SU-DHL-6 (cell line): Measurements from ENCODE around the gene DEPDC4.
"Not testable (repeated sequence)": the region's sequence is repeated elsewhere in the genome, so short reads cannot be mapped to it uniquely, and the experiment has no call there.

Experiments
- H2AFZ ChIP-seq: fragments of 200-600 bp; sonication (generic); 2 replicates; pipeline ENCODE4 v1.6.1; 2014; ENCODE audit warnings: low read depth, mild to moderate bottlenecking, moderate library complexity, mixed read lengths, antibody characterized with exemption, low read length; ENCODE audit not compliant: severe bottlenecking
- H3F3A ChIP-seq: fragments of 200-600 bp; shearing (Covaris generic); 2 replicates; pipeline ENCODE4 v1.6.0; 2016; ENCODE audit warnings: antibody characterized with exemption, mild to moderate bottlenecking; ENCODE audit not compliant: insufficient read depth
- H3K27ac ChIP-seq: fragments of 200-600 bp; sonication (generic); 2 replicates; pipeline ENCODE4 v1.5.1; 2016; ENCODE audit warnings: low read depth, mild to moderate bottlenecking, low read length, moderate library complexity, mixed read lengths
- H3K27me3 ChIP-seq: fragments of 200-600 bp; sonication (generic), shearing (Covaris generic); 2 replicates; pipeline ENCODE4 v1.6.0; 2014; ENCODE audit warnings: mild to moderate bottlenecking, low read length
- H3K36me3 ChIP-seq: fragments of 200-600 bp; sonication (generic); 2 replicates; pipeline ENCODE4 v1.6.1; 2014; ENCODE audit warnings: mild to moderate bottlenecking, low read length, mixed read lengths
- H3K4me2 ChIP-seq: fragments of 300-600, 200-600 bp; shearing (Covaris generic), sonication (generic); 2 replicates; pipeline ENCODE4 v1.6.0; 2014; ENCODE audit warnings: low read length, low read depth, mild to moderate bottlenecking; ENCODE audit not compliant: poor library complexity, severe bottlenecking
- H3K4me3 ChIP-seq: fragments of 200-600 bp; sonication (generic); 2 replicates; pipeline ENCODE4 v1.5.1; 2014; ENCODE audit warnings: antibody characterized with exemption, low read length, mild to moderate bottlenecking, mixed read lengths; ENCODE audit not compliant: insufficient read depth, poor library complexity, severe bottlenecking
- H3K79me2 ChIP-seq: fragments of 200-600 bp; sonication (generic); 2 replicates; pipeline ENCODE4 v1.6.1; 2014; ENCODE audit warnings: mild to moderate bottlenecking, low read length, moderate library complexity; ENCODE audit not compliant: insufficient read depth
- H3K9ac ChIP-seq: fragments of 200-600 bp; sonication (generic); 2 replicates; pipeline ENCODE4 v1.7.0; 2014; ENCODE audit warnings: mild to moderate bottlenecking, low read length
- H3K9me2 ChIP-seq: fragments of 200-600 bp; sonication (generic); replicated peaks from 2 replicates; pipeline ENCODE4 v1.6.1; 2014; ENCODE audit warnings: low read length; ENCODE audit not compliant: insufficient read depth
- H3K9me3 ChIP-seq: fragments of 200-600 bp; sonication (generic); 2 replicates; pipeline ENCODE4 v1.6.1; 2014; ENCODE audit warnings: low read length, mixed read lengths; ENCODE audit not compliant: insufficient read depth
- H4K20me1 ChIP-seq: fragments of 200-600 bp; sonication (generic); 2 replicates; pipeline ENCODE4 v1.6.1; 2014; ENCODE audit warnings: low read depth, mild to moderate bottlenecking, antibody characterized with exemption, low read length, moderate library complexity, mixed read lengths
- EZH2phosphoT487 ChIP-seq: fragments of 200-600 bp; sonication (generic), shearing (Covaris generic); conservative IDR thresholded peaks from 2 replicates; pipeline ENCODE4 v1.6.1; 2018; ENCODE audit warnings: mild to moderate bottlenecking, antibody characterized with exemption, low read length, moderate library complexity, mixed read lengths
- TF ChIP-seq, protein P1 (sequence below): fragments of 200-600 bp; sonication (generic); IDR thresholded peaks from one replicate; pipeline ENCODE4 v1.5.1; 2017; ENCODE audit warnings: antibody characterized with exemption, mild to moderate bottlenecking, low read length, moderate library complexity; ENCODE audit not compliant: insufficient read depth, poor library complexity, severe bottlenecking

DEPDC4 gene

DNA sequence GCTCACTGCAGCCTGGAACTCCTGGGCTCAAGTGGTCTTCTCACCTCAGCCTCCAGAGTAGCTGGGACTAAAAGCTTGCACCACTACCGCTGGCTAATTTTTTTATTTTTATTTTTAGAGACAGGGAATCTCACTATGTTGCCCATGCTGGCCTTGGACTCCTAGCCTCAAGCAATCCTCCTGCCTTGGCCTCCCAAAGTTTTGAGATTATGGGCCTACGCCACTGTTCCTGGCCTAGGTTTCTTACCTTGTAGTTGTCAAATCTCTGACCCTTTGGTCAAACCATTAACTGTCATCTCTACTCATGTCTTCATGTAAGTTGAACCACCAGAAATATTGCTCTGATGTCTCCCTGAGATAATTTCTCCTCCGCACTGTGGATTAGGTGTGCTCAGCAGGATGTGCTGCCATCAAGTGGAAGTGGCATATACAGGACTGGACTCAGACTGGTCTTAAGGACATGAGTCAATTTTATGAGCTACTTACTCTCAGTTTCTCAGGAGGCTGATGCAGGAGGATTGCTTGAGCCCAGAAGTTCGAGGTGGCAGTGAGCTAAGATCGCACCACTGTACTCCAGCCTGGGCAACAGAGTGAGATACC lies 37.7 kb downstream of the DEPDC4 start:
- no peak overlapping the region for H2AFZ ChIP-seq
- H3K27me3 ChIP-seq: no peaks in the 10 kb centered on the region
- no peaks in the 10 kb centered on the region for H3K9me2 ChIP-seq
- H3K27ac ChIP-seq: no peak overlapping the region
- no peak overlapping the region for H3K4me2 ChIP-seq
- no peak overlapping the region for H3K9ac ChIP-seq
- no peaks in the 10 kb centered on the region for H4K20me1 ChIP-seq
- no peak for TF ChIP-seq EZH2phosphoT487
- TF ChIP-seq, protein P1, sequence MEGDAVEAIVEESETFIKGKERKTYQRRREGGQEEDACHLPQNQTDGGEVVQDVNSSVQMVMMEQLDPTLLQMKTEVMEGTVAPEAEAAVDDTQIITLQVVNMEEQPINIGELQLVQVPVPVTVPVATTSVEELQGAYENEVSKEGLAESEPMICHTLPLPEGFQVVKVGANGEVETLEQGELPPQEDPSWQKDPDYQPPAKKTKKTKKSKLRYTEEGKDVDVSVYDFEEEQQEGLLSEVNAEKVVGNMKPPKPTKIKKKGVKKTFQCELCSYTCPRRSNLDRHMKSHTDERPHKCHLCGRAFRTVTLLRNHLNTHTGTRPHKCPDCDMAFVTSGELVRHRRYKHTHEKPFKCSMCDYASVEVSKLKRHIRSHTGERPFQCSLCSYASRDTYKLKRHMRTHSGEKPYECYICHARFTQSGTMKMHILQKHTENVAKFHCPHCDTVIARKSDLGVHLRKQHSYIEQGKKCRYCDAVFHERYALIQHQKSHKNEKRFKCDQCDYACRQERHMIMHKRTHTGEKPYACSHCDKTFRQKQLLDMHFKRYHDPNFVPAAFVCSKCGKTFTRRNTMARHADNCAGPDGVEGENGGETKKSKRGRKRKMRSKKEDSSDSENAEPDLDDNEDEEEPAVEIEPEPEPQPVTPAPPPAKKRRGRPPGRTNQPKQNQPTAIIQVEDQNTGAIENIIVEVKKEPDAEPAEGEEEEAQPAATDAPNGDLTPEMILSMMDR: no peak
- H3K36me3 ChIP-seq: peaks cover 1% of the 10 kb centered on the region; the same call in 1 of the 2 replicates
- H3K9me3 ChIP-seq: no peaks in the 10 kb centered on the region
- no peaks in the 10 kb centered on the region for H3F3A ChIP-seq
- no peaks in the 10 kb centered on the region for H3K79me2 ChIP-seq
- H3K4me3 ChIP-seq: no peak overlapping the region

DNA sequence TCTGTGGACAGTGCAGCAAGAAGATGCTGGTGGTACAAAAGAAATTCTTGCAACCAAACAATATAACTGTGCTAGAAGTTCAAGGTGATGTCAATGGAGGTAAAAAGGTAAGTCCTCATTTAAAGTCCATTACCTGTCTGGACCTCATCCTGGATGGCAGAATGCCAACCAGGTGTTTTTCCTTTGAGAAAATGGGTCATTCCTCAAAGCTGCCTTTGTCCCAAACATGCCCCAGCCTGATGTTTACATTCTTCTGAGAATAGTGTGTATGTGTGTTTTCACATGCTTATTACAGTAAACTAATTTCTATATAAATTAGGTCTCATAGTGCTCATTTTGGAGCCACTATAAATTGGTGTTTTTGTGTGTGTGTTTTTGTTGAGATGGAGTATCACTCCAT lies 41.4 kb downstream of the DEPDC4 start:
- Histone ChIP-seq H3F3A (no peaks in the 10 kb centered on the region), H3K9ac (no peak overlapping the region), H3K4me3 (no peak overlapping the region), H3K36me3 (peaks cover 13% of the 10 kb centered on the region; the same call in 1 of the 2 replicates), H4K20me1 (no peaks in the 10 kb centered on the region), H3K27me3 (no peaks in the 10 kb centered on the region), H3K27ac (no peak overlapping the region), H3K9me3 (no peaks in the 10 kb centered on the region), H3K4me2 (no peak overlapping the region), H2AFZ (no peak overlapping the region), H3K79me2 (no peaks in the 10 kb centered on the region), H3K9me2 (no peaks in the 10 kb centered on the region)
- TF ChIP-seq EZH2phosphoT487: no peak
- TF ChIP-seq, protein P1: no peak

DNA sequence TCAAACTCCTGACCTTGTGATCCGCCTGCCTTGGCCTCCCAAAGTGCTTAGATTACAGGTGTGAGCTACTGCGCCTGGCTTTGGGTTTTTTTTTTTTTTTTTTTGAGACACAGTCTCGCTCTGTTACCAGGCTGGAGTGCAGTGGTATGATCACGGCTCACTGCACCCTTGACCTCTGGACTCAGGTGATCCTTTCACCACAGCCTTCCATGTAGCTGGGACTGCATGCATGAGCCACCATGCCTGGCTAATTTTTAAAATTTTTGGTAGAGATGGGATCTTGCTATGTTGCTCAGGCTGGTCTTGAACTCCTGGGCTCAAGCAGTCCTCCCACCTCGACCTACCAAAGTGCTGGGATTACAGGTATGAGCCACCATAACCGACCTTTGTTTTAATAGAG lies 44.7 kb downstream of the DEPDC4 start:
- H3K9me2 ChIP-seq, H3K4me3 ChIP-seq, H3K27ac ChIP-seq, H4K20me1 ChIP-seq, H3K4me2 ChIP-seq, H3F3A ChIP-seq, H2AFZ ChIP-seq, H3K79me2 ChIP-seq, H3K9ac ChIP-seq, H3K9me3 ChIP-seq, H3K27me3 ChIP-seq: not testable (repeated sequence)
- H3K36me3 ChIP-seq: peaks cover 38% of the 10 kb centered on the region; the same call in 1 of the 2 replicates

DNA sequence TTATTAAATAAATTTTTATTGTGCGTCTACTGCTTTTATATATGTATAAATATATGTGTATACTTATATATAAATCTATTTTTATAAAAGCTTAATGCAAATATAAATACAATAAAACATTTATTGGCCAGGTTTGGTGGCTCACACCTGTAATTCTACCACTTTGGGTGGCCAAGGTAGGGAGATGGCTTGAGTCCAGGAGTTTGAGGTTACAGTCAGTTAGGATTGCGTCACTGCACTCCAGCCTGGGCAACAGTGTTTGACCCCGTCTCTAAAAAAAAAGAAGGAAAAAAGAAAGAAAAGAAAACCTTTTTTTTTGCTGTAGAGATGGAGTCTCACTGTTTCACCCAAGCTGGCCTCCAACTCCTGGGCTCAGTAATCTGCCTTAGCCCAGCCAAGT lies 45.4 kb downstream of the DEPDC4 start:
- H4K20me1 ChIP-seq: no peaks in the 10 kb centered on the region
- no peak overlapping the region for H3K4me3 ChIP-seq
- no peaks in the 10 kb centered on the region for H3K27me3 ChIP-seq
- H3K9me2 ChIP-seq: no peaks in the 10 kb centered on the region
- no peaks in the 10 kb centered on the region for H3K9me3 ChIP-seq
- H3K9ac ChIP-seq: no peak overlapping the region
- H3K4me2 ChIP-seq: no peak overlapping the region
- TF ChIP-seq EZH2phosphoT487: no peak
- TF ChIP-seq, protein P1: no peak
- no peak overlapping the region for H2AFZ ChIP-seq
- H3K79me2 ChIP-seq: no peaks in the 10 kb centered on the region
- no peak overlapping the region for H3K27ac ChIP-seq
- no peaks in the 10 kb centered on the region; the same call in 1 of the 2 replicates for H3F3A ChIP-seq
- peaks cover 38% of the 10 kb centered on the region; the same call in 1 of the 2 replicates for H3K36me3 ChIP-seq
